ENCODE measurements around the gene PYGO1.

The PYGO1 gene, protein sequence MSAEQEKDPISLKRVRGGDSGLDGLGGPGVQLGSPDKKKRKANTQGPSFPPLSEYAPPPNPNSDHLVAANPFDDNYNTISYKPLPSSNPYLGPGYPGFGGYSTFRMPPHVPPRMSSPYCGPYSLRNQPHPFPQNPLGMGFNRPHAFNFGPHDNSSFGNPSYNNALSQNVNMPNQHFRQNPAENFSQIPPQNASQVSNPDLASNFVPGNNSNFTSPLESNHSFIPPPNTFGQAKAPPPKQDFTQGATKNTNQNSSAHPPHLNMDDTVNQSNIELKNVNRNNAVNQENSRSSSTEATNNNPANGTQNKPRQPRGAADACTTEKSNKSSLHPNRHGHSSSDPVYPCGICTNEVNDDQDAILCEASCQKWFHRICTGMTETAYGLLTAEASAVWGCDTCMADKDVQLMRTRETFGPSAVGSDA

DNA sequence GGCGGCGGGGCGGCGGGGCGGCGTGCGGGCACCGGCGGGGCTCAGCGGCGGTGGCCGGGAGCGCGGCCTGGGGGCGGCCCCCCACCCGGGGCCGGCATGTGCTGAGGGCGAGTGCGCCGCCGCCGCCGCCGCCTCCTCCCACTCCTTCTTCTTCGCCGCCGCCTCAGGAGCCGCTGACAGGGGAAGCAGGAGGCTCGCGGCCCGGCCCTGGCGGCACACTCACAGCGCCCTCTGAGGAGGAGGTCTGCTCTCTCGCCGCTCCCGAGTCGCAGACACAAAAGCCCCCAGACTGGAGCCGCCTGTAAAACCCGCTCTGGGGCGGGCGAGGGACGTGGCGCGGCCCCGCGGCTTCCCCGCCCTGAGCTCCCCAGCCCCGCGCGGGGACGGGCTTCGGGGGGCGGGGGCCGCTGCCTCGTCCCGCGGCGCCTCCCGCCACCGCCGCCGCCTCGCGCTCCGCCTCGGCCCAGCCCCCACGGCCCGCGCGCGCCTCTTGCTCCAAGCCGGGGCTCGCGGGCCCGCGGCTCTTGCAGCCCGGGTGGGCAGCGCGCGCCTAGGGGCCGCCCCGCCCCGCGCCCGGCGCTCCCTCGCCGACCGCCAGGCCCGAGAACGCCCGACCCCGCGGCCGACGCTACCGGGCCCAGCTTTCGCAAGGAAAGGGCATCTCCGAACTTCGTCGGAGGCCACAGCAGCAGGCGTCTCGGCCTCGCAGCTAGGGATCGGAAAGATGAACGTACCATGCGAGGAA, at the start of gene PYGO1:
Gene PYGO1 (minus strand): TSS at position 276 of the 745 bp plus-strand sequence. CDS start 462 bp downstream, outside the sequence.
- peak within 1 kb of the TSS; percentile 95 to 97 (median 97) for H3K27ac Mint-ChIP-seq
- TF ChIP-seq, protein P1, sequence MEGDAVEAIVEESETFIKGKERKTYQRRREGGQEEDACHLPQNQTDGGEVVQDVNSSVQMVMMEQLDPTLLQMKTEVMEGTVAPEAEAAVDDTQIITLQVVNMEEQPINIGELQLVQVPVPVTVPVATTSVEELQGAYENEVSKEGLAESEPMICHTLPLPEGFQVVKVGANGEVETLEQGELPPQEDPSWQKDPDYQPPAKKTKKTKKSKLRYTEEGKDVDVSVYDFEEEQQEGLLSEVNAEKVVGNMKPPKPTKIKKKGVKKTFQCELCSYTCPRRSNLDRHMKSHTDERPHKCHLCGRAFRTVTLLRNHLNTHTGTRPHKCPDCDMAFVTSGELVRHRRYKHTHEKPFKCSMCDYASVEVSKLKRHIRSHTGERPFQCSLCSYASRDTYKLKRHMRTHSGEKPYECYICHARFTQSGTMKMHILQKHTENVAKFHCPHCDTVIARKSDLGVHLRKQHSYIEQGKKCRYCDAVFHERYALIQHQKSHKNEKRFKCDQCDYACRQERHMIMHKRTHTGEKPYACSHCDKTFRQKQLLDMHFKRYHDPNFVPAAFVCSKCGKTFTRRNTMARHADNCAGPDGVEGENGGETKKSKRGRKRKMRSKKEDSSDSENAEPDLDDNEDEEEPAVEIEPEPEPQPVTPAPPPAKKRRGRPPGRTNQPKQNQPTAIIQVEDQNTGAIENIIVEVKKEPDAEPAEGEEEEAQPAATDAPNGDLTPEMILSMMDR (IDR thresholded peaks at IDR 0.05; ENCODE audit: unreplicated experiment in 3 of 3): no peak
- peaks cover 10% of the 10 kb centered on the region for H3K4me1 Mint-ChIP-seq
- H3K27me3 Mint-ChIP-seq (ENCODE audit: low read depth): peaks cover 3% of the 10 kb centered on the region
- H3K36me3 Mint-ChIP-seq (ENCODE audit: low read depth): peaks cover 3% of the 10 kb centered on the region
- peak within 1 kb of the TSS; percentile 88 to 96 (median 92) for H3K4me3 Mint-ChIP-seq
- no peaks in the 10 kb centered on the region for H3K9me3 Mint-ChIP-seq

DNA sequence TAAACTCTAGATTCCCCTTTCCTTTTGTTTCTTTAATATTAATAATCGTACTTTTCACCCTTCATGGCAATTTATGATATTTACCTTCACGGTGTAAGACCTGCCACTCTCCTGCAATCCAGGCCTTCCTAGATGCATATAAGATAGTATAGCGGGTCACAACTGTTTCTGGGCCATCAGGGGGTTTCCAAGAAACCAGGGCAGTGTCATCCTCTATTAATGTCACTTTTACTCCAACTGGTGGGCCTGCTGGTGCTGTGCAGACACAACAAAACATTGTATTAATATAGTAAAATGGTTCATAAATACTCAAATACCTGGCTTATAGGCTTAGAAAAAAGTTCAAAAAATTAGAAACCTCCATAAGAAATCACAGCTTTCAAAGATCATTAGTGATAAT, 48.9 kb upstream of the PYGO1 start:
- Mint-ChIP-seq H3K4me1 (no peaks in the 10 kb centered on the region), H3K27me3 (ENCODE audit: low read depth) (no peaks in the 10 kb centered on the region), H3K4me3 (no peak overlapping the region), H3K36me3 (ENCODE audit: low read depth) (peaks cover 63% of the 10 kb centered on the region), H3K9me3 (no peaks in the 10 kb centered on the region), H3K27ac (no peak overlapping the region)
- TF ChIP-seq, protein P1 (IDR thresholded peaks at IDR 0.05; ENCODE audit: unreplicated experiment in 3 of 3): no peak

DNA sequence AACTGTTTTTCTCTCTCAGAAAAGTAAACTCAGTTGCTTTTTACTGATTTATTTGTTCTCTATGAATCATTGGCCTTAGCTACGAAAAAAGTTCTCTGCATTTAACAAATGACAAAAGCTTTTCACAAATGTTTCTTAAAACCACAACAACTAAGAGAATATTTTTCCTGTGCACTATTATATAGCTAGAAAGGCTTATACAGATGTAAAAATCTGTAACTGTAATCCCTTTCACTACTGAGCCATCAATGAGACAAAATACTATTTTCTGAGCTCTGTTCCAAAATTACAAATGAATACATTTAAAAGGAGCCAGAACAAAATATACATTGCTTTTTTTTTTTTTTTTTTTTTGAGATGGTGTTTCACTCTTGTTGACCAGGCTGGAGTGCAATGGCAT, 45.6 kb upstream of the PYGO1 start:
- Mint-ChIP-seq H3K27me3 (ENCODE audit: low read depth) (no peaks in the 10 kb centered on the region), H3K4me1 (no peaks in the 10 kb centered on the region), H3K9me3 (no peaks in the 10 kb centered on the region), H3K4me3 (no peak overlapping the region), H3K27ac (no peak overlapping the region), H3K36me3 (ENCODE audit: low read depth) (peaks cover 53% of the 10 kb centered on the region)
- TF ChIP-seq, protein P1 (IDR thresholded peaks at IDR 0.05; ENCODE audit: unreplicated experiment in 3 of 3): no peak

DNA sequence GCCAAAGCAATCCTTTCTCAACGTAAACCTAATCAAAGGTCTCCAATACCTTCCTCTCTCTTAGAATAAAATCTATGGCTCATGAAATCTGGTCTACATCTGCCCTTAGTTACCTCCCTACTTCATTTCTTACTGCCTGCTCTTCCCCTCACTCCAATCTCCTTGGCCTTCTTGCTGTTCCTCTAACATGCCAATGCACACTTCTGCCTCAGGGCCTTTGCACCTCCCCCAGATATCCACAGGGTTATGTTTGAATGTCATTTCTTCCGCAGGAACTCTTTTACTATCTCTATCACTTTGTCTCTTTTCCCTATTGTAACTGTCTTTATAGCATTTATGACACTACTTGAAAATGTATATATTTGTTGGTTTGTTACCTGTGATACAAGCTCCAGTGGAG, 44.3 kb upstream of the PYGO1 start:
- no peaks in the 10 kb centered on the region for H3K27me3 Mint-ChIP-seq (ENCODE audit: low read depth)
- no peak overlapping the region for H3K4me3 Mint-ChIP-seq
- peaks cover 53% of the 10 kb centered on the region for H3K36me3 Mint-ChIP-seq (ENCODE audit: low read depth)
- no peaks in the 10 kb centered on the region for H3K9me3 Mint-ChIP-seq
- H3K27ac Mint-ChIP-seq: no peak overlapping the region
- TF ChIP-seq, protein P1 (IDR thresholded peaks at IDR 0.05; ENCODE audit: unreplicated experiment in 3 of 3): no peak
- no peaks in the 10 kb centered on the region for H3K4me1 Mint-ChIP-seq

DNA sequence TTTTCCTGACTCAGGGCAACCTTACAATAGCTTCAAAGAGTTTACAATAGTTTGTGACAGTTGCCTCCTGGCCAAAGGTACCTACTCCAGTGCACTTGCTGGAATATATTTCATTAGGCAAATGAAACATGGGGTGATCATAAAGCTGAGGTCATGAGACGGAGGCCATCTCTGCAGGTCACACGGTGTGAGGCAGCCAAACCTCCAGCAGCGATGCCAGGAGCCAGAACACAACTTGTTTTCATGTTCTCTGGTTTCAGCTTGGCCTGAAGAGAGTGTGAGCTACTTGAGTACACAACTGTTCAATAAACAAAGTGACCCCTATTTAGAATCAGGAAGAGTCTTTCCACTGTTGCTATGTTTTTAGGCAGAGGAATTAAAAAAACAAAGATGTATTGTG, 42.7 kb upstream of the PYGO1 start:
- Mint-ChIP-seq H3K9me3 (no peaks in the 10 kb centered on the region), H3K4me3 (no peak overlapping the region), H3K27ac (no peak overlapping the region), H3K4me1 (no peaks in the 10 kb centered on the region), H3K27me3 (ENCODE audit: low read depth) (no peaks in the 10 kb centered on the region), H3K36me3 (ENCODE audit: low read depth) (peaks cover 45% of the 10 kb centered on the region)
- TF ChIP-seq, protein P1 (IDR thresholded peaks at IDR 0.05; ENCODE audit: unreplicated experiment in 3 of 3): no peak

Data from nephron (organoid).